CD4-positive, alpha-beta memory T cell (primary cell): Measurements from ENCODE around the gene PSMD13. TPM values are rescaled to one million over a fixed set of nuclear protein-coding genes. Genes with fewer than 3 reads are reported as not detected.

Experiments
- CTCF ChIA-PET: fragments of 350-600 bp; sonication (Branson Sonifier 250); formaldehyde crosslinking; loops from one replicate; lab custom pipeline; 2021; ENCODE audit warnings: inconsistent platforms; ENCODE audit not compliant: partially characterized antibody; lab: Charles Lee
- POLR2A ChIA-PET: fragments of 350-600 bp; sonication (Branson Sonifier 250); formaldehyde crosslinking; loops from one replicate; lab custom pipeline; 2021; ENCODE audit not compliant: partially characterized antibody; lab: Charles Lee
- DNase-seq, 5 donors: peaks; one replicate each; pipeline versions ENCODE4 v3.0.0 to v3.0.0-alpha.2; 2020 to 2022; ENCODE audit warnings: mixed read lengths in 1 of 5
- H3K27ac ChIP-seq: one replicate; pipeline ENCODE4 v1.7.0; 2013; ENCODE audit warnings: low read depth, low read length
- H3K27me3 ChIP-seq: 2 replicates; pipeline ENCODE4 v1.7.0; 2013; ENCODE audit warnings: mild to moderate bottlenecking, low read length, moderate library complexity; ENCODE audit not compliant: insufficient read depth
- H3K36me3 ChIP-seq: 2 replicates; pipeline ENCODE4 v1.7.0; 2013; ENCODE audit warnings: mild to moderate bottlenecking, low read length, moderate library complexity; ENCODE audit not compliant: insufficient read depth
- H3K4me1 ChIP-seq: 2 replicates; pipeline ENCODE4 v1.7.0; 2013; ENCODE audit warnings: mild to moderate bottlenecking, low read length, moderate library complexity; ENCODE audit not compliant: insufficient read depth
- H3K4me3 ChIP-seq, 2 donors: one replicate each; pipeline ENCODE4 v1.7.0; 2013; ENCODE audit warnings: low read length in 2 of 2, mild to moderate bottlenecking in 1 of 2
- H3K9me3 ChIP-seq, 2 donors: one replicate each; pipeline ENCODE4 v1.7.0; 2013; ENCODE audit warnings: low read length in 2 of 2, control low read depth in 1 of 2; ENCODE audit not compliant: control insufficient read depth in 1 of 2
- H3K27ac Mint-ChIP-seq, 7 donors: one replicate each; pipeline ENCODE4 v1.8.0; 2020 to 2021; ENCODE audit warnings: mixed read lengths in 7 of 7, mild to moderate bottlenecking in 6 of 7, inconsistent platforms in 3 of 7, moderate library complexity in 3 of 7
- H3K27me3 Mint-ChIP-seq, 2 donors: one replicate each; pipeline ENCODE4 v1.8.0; 2020 to 2021; ENCODE audit warnings: mixed read lengths in 2 of 2
- H3K36me3 Mint-ChIP-seq, 2 donors: one replicate each; pipeline ENCODE4 v1.8.0; 2020 to 2021; ENCODE audit warnings: mixed read lengths in 2 of 2, inconsistent platforms in 1 of 2, mild to moderate bottlenecking in 1 of 2
- H3K4me1 Mint-ChIP-seq, 4 donors: one replicate each; pipeline ENCODE4 v1.8.0; 2020 to 2021; ENCODE audit warnings: mixed read lengths in 4 of 4, mild to moderate bottlenecking in 1 of 4
- H3K4me3 Mint-ChIP-seq, 8 donors: one replicate each; pipeline ENCODE4 v1.8.0; 2020 to 2021; ENCODE audit warnings: mixed read lengths in 8 of 8, mild to moderate bottlenecking in 7 of 8, moderate library complexity in 6 of 8, inconsistent platforms in 3 of 8
- H3K9me3 Mint-ChIP-seq, 8 donors: one replicate each; pipeline ENCODE4 v1.8.0; 2020 to 2021; ENCODE audit warnings: mixed read lengths in 8 of 8, mild to moderate bottlenecking in 5 of 8, inconsistent platforms in 3 of 8, moderate library complexity in 1 of 8
- intact Hi-C: fragments of 100-400 bp; cut with micrococcal nuclease; formaldehyde crosslinking; loops from one replicate; pipeline ENCODE4 v1.15.1; 2023
- polyA plus RNA-seq, 2 donors: library from polyadenylated mRNA; unstranded; fragments of 300-500 nt; fragmentation: Illumina TruSeq; gene quantifications; one replicate each; pipeline ENCODE4 v1.2.3, GENCODE V29; 2021
- total RNA-seq, 2 experiments: library from RNA; stranded (reverse); gene quantifications; one replicate each; pipeline ENCODE4 v1.2.3, GENCODE V29; 2021

The PSMD13 gene
- total and polyA plus RNA-seq, 4 experiments from 2014 or later = 99.9 to 247 (median 143) TPM

GRCh38 chr11:200224-201003 is 36.4 kb upstream of the PSMD13 start:
- Mint-ChIP-seq H3K4me3 (no peak overlapping the region), H3K27ac (peak overlapping the region in 2 of 7 donors; percentile 9 to 18), H3K27me3 (peaks cover 0 to 1% of the 10 kb centered on the region in 2 donors), H3K4me1 (peaks cover 24 to 50% (median 32%) of the 10 kb centered on the region in 4 donors), H3K36me3 (peaks cover 10 to 24% of the 10 kb centered on the region in 2 donors), H3K9me3 (no peaks in the 10 kb centered on the region)
- H3K9me3 ChIP-seq = no peaks in the 10 kb centered on the region
- DNase-seq = no peak
- intact Hi-C loops = no loop called here
- H3K36me3 ChIP-seq = peaks cover 21% of the 10 kb centered on the region
- no peaks in the 10 kb centered on the region for H3K27me3 ChIP-seq
- ChIA-PET POLR2A (interaction anchor here (0.7 to 1.3 kb wide), 3 partner anchors 50 to 159 kb away, joined by 3 read pairs; no protein-coding TSS in a partner anchor), CTCF (interaction anchor here (1.2 kb wide), 1 partner anchor 105 kb away, joined by 4 read pairs; no protein-coding TSS in a partner anchor)
- H3K4me3 ChIP-seq = no peak overlapping the region
- no peak overlapping the region for H3K27ac ChIP-seq
- peaks cover 33% of the 10 kb centered on the region for H3K4me1 ChIP-seq

- Histone ChIP-seq H3K36me3 (peaks cover 26% of the 10 kb centered on the region), H3K9me3 (no peaks in the 10 kb centered on the region), H3K27me3 (no peaks in the 10 kb centered on the region), H3K4me1 (peaks cover 46% of the 10 kb centered on the region), H3K4me3 (no peak overlapping the region), H3K27ac (no peak overlapping the region)
- H3K36me3 Mint-ChIP-seq = peaks cover 10 to 34% of the 10 kb centered on the region in 2 donors
- intact Hi-C loops = no loop called here
- ChIA-PET POLR2A (no interaction called here), CTCF (no interaction called here)
- no peak for DNase-seq
- H3K27me3 Mint-ChIP-seq = peaks cover 0 to 1% of the 10 kb centered on the region in 2 donors
- H3K9me3 Mint-ChIP-seq = no peaks in the 10 kb centered on the region
- H3K27ac Mint-ChIP-seq = peak overlapping the region; percentile 64 to 91 (median 85)
- H3K4me1 Mint-ChIP-seq = peaks cover 31 to 60% (median 41%) of the 10 kb centered on the region in 4 donors
- H3K4me3 Mint-ChIP-seq = peak overlapping the region in 6 of 8 donors; percentile 37 to 72 (median 48)
Measured at GRCh38 chr11:201966-202365, 34.8 kb upstream of the PSMD13 start.

GRCh38 chr11:202490-202889 is 34.3 kb upstream of the PSMD13 start:
- POLR2A ChIA-PET = interaction anchor here (1.1 to 1.3 kb wide), 2 partner anchors 66 to 202 kb away, joined by 3 read pairs; no protein-coding TSS in a partner anchor
- no peak overlapping the region for H3K27ac ChIP-seq
- CTCF ChIA-PET = no interaction called here

GRCh38 chr11:203056-203944 is 33.5 kb upstream of the PSMD13 start:
- CTCF ChIA-PET = interaction anchor here (0.6 kb wide), 1 partner anchor 400 kb away, joined by 3 read pairs; no protein-coding TSS in a partner anchor
- no peak for DNase-seq
- Histone ChIP-seq H3K27ac (no peak overlapping the region), H3K36me3 (peaks cover 26% of the 10 kb centered on the region), H3K27me3 (no peaks in the 10 kb centered on the region), H3K4me3 (no peak overlapping the region), H3K4me1 (peaks cover 46% of the 10 kb centered on the region), H3K9me3 (no peaks in the 10 kb centered on the region)
- Mint-ChIP-seq H3K4me1 (peaks cover 31 to 63% (median 48%) of the 10 kb centered on the region in 4 donors), H3K36me3 (peaks cover 10 to 46% of the 10 kb centered on the region in 2 donors), H3K27ac (peak overlapping the region; percentile 22 to 91 (median 70)), H3K4me3 (peak overlapping the region in 3 of 8 donors; percentile 13 to 59 (median 43)), H3K27me3 (no peaks in the 10 kb centered on the region), H3K9me3 (peaks cover 0 to 3% (median 0%) of the 10 kb centered on the region in 8 donors)
- POLR2A ChIA-PET = interaction anchor here (1.1 to 1.7 kb wide), 4 partner anchors 34 to 245 kb away, joined by 3 to 7 read pairs (median 3); partner anchors contain the start of gene PSMD13
- intact Hi-C loops = no loop called here

More at GRCh38 chr11:202490-202889, 34.3 kb upstream of the PSMD13 start:
- DNase-seq = no peak
- peaks cover 10 to 38% of the 10 kb centered on the region in 2 donors for H3K36me3 Mint-ChIP-seq
- Histone ChIP-seq H3K4me1 (peaks cover 46% of the 10 kb centered on the region), H3K9me3 (no peaks in the 10 kb centered on the region), H3K4me3 (no peak overlapping the region), H3K27me3 (no peaks in the 10 kb centered on the region), H3K36me3 (peaks cover 26% of the 10 kb centered on the region)
- no peaks in the 10 kb centered on the region for H3K9me3 Mint-ChIP-seq
- peak overlapping the region; percentile 64 to 91 (median 85) for H3K27ac Mint-ChIP-seq
- peaks cover 0 to 1% of the 10 kb centered on the region in 2 donors for H3K27me3 Mint-ChIP-seq
- H3K4me3 Mint-ChIP-seq = peak overlapping the region; percentile 2 to 72 (median 42)
- H3K4me1 Mint-ChIP-seq = peaks cover 31 to 60% (median 44%) of the 10 kb centered on the region in 4 donors
- intact Hi-C loops = no loop called here

GRCh38 chr11:203945-204586 is 32.7 kb upstream of the PSMD13 start:
- H3K36me3 ChIP-seq = peaks cover 26% of the 10 kb centered on the region
- Mint-ChIP-seq H3K9me3 (peaks cover 0 to 3% (median 0%) of the 10 kb centered on the region in 8 donors), H3K4me1 (peaks cover 31 to 68% (median 48%) of the 10 kb centered on the region in 4 donors), H3K4me3 (peak overlapping the region in 6 of 8 donors; percentile 25 to 63 (median 38)), H3K27ac (peak overlapping the region in 6 of 7 donors; percentile 22 to 99 (median 58)), H3K36me3 (peaks cover 10 to 49% of the 10 kb centered on the region in 2 donors), H3K27me3 (no peaks in the 10 kb centered on the region)
- CTCF ChIA-PET = no interaction called here
- no peak for DNase-seq
- POLR2A ChIA-PET = interaction anchor here (0.6 to 1.7 kb wide), 3 partner anchors 33 to 492 kb away, joined by 3 to 7 read pairs (median 6); partner anchors contain the start of genes PSMD13 and TMEM80
- no peak overlapping the region for H3K4me3 ChIP-seq
- H3K27me3 ChIP-seq = no peaks in the 10 kb centered on the region
- intact Hi-C loops = no loop called here
- no peaks in the 10 kb centered on the region for H3K9me3 ChIP-seq
- H3K27ac ChIP-seq = no peak overlapping the region
- peaks cover 48% of the 10 kb centered on the region for H3K4me1 ChIP-seq

GRCh38 chr11:204587-205109 is 32.1 kb upstream of the PSMD13 start:
- H3K36me3 Mint-ChIP-seq = peaks cover 10 to 50% of the 10 kb centered on the region in 2 donors
- no peak for DNase-seq
- intact Hi-C loops = no loop called here
- H3K4me1 Mint-ChIP-seq = peaks cover 31 to 71% (median 51%) of the 10 kb centered on the region in 4 donors
- POLR2A ChIA-PET = interaction anchor here (0.6 to 5.2 kb wide), 4 partner anchors 32 to 491 kb away, joined by 3 to 144 read pairs (median 6); partner anchors contain the start of genes PSMD13, SIRT3 and TMEM80
- Histone ChIP-seq H3K27me3 (no peaks in the 10 kb centered on the region), H3K4me3 (no peak overlapping the region), H3K4me1 (peaks cover 54% of the 10 kb centered on the region), H3K27ac (no peak overlapping the region), H3K9me3 (no peaks in the 10 kb centered on the region), H3K36me3 (peaks cover 30% of the 10 kb centered on the region)
- no peaks in the 10 kb centered on the region for H3K27me3 Mint-ChIP-seq
- CTCF ChIA-PET = interaction anchor here (3.4 kb wide), 1 partner anchor 46 kb away, joined by 14 read pairs; no protein-coding TSS in a partner anchor
- H3K9me3 Mint-ChIP-seq = peaks cover 0 to 3% (median 0%) of the 10 kb centered on the region in 8 donors
- peak overlapping the region in 4 of 7 donors; percentile 27 to 99 (median 52) for H3K27ac Mint-ChIP-seq
- peak overlapping the region in 2 of 8 donors; percentile 27 to 39 for H3K4me3 Mint-ChIP-seq
